Kidney (tissue), 14 donors: ENCODE data around the gene MPRIP. TPM values are rescaled to one million over a fixed set of nuclear protein-coding genes. Genes with fewer than 3 reads are reported as not detected.
"Not testable (repeated sequence)": the region's sequence is repeated elsewhere in the genome, so short reads cannot be mapped to it uniquely, and the experiment has no call there.

Experiments used
- DNase-seq, 5 donors: peaks; one replicate each; pipeline ENCODE4 v3.0.0-alpha.2; 2013 to 2020
- FAIRE-seq: peaks from 2 replicates; lab custom pipeline; 2012; peaks lifted over from hg19 to GRCh38; lab: Jason Lieb, UNC
- H3K27ac ChIP-seq, 2 donors: one replicate each; pipeline ENCODE4 v1.7.0; 2013; ENCODE audit warnings: low read depth in 2 of 2, low read length in 2 of 2, inconsistent platforms in 1 of 2
- H3K27me3 ChIP-seq: one replicate; pipeline ENCODE4 v1.7.1; 2013; ENCODE audit warnings: low read length, inconsistent platforms; ENCODE audit not compliant: control insufficient read depth, insufficient read depth
- H3K36me3 ChIP-seq, 3 donors: one replicate each; pipeline versions ENCODE4 v1.7.0 to v1.7.1; 2013; ENCODE audit warnings: low read length in 3 of 3, control low read depth in 1 of 3, inconsistent platforms in 1 of 3; ENCODE audit not compliant: insufficient read depth in 3 of 3, control insufficient read depth in 2 of 3
- H3K4me1 ChIP-seq, 3 donors: one replicate each; pipeline versions ENCODE4 v1.7.0 to v1.7.1; 2013; ENCODE audit warnings: low read length in 3 of 3, inconsistent platforms in 1 of 3, low read depth in 1 of 3; ENCODE audit not compliant: control insufficient read depth in 2 of 3, insufficient read depth in 2 of 3
- H3K4me3 ChIP-seq, 3 donors: one replicate each; pipeline versions ENCODE4 v1.7.0 to v1.8.1; 2013; ENCODE audit warnings: low read length in 3 of 3, control low read depth in 1 of 3, inconsistent platforms in 1 of 3
- H3K9ac ChIP-seq, 3 donors: one replicate each; pipeline versions ENCODE4 v1.7.0 to v1.7.1; 2013; ENCODE audit warnings: low read length in 3 of 3, control low read depth in 1 of 3, inconsistent platforms in 1 of 3
- H3K9me3 ChIP-seq, 3 donors: one replicate each; pipeline versions ENCODE4 v1.7.0 to v1.7.1; 2013; ENCODE audit warnings: low read length in 3 of 3, control low read depth in 1 of 3, inconsistent platforms in 1 of 3; ENCODE audit not compliant: control insufficient read depth in 2 of 3, insufficient read depth in 1 of 3
- CTCF ChIP-seq: IDR thresholded peaks from 3 replicates; pipeline ENCODE4 v1.5.1; 2012; ENCODE audit warnings: mild to moderate bottlenecking, moderate library complexity, borderline replicate concordance; ENCODE audit not compliant: insufficient read depth; ENCODE audit errors: extremely low read depth
- intact Hi-C: fragments of 100-400 bp; cut with DNase I; formaldehyde crosslinking; loops from one replicate; pipeline ENCODE4 v1.11.1; 2022
- polyA plus RNA-seq: library from polyadenylated mRNA; stranded (reverse); fragments of 350-450 nt; fragmentation: Illumina TruSeq; extraction: RNeasy Lipid Tissue Mini Kit (QIAGEN cat#74804); gene quantifications from one replicate; pipeline ENCODE4 v1.2.3, GENCODE V29; 2014; ENCODE audit warnings: low read depth, low replicate concordance; ENCODE audit not compliant: insufficient read depth
- total RNA-seq: library from RNA; stranded (reverse); fragmentation: NEBNext Ultra II Directional; extraction: Animal tissue kit (Norgen Biotek cat#: 25700); gene quantifications from one replicate; pipeline ENCODE4 v1.2.1, GENCODE V29; 2021
- donor health status: control.
- donor health status: control.
- donor health status: control.
- donor health status: control.
- donor health status: control.
- donor health status: DM: yes; HTN: yes; CAD: no.
- donor health status: Normal renal cell carcinoma (clear cell type).

Gene MPRIP
- total and polyA plus RNA-seq, 2 donors from 2014 or later = 120 to 250 TPM

DNA sequence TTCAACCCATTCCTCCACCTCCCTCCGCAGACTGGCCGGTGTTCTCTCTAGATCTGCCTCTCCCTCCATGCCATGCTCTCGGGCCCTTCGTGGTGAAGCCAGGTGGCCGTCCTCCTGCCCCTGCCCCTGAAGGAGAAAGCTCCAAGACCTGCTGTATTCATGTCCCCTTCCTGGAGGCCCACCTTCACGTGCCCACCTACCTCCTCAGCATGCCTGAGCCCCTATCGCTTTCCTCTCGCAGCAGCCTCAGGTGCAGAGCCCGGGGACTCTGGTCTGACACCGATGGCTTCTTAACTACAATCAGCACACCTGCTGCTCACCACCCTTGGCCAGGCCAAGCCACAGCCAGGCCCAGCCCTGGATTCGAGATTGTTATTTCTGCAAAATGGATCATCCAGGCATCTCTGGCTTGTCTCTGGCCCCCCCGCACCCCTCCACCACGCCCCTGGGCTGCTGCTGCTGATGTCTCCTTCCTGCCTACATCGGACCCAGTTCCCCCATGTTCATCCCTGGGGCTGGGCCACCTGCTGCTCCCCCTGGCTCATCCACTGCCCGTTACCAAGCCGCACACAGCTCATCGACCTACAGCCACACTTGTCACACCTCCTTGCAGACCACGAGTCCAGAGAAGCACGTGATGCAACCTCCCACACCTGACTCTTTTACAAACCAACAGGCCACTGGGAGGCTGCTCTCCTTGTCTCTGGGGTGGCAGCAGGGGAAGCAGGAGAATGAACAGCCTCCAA is 37.8 kb upstream of the MPRIP start:
- Histone ChIP-seq H3K27me3 (no peaks in the 10 kb centered on the region), H3K9ac (no peak overlapping the region), H3K36me3 (no peaks in the 10 kb centered on the region), H3K4me3 (no peak overlapping the region), H3K9me3 (no peaks in the 10 kb centered on the region), H3K27ac (no peak overlapping the region), H3K4me1 (peaks cover 0 to 4% (median 0%) of the 10 kb centered on the region in 3 donors)
- peak in 1 of 5 donors; percentile 63 for DNase-seq
- no peak for TF ChIP-seq CTCF
- no peak for FAIRE-seq
- intact Hi-C loops = no loop called here

GRCh38 chr17:17004997-17005614 is 37.2 kb upstream of the MPRIP start:
- H3K9ac ChIP-seq, H3K9me3 ChIP-seq, H3K27ac ChIP-seq, H3K27me3 ChIP-seq, FAIRE-seq, H3K4me1 ChIP-seq, intact Hi-C loops, H3K4me3 ChIP-seq, H3K36me3 ChIP-seq: not testable (repeated sequence)
- peak in 2 of 5 donors; percentile 24 to 60 for DNase-seq

DNA sequence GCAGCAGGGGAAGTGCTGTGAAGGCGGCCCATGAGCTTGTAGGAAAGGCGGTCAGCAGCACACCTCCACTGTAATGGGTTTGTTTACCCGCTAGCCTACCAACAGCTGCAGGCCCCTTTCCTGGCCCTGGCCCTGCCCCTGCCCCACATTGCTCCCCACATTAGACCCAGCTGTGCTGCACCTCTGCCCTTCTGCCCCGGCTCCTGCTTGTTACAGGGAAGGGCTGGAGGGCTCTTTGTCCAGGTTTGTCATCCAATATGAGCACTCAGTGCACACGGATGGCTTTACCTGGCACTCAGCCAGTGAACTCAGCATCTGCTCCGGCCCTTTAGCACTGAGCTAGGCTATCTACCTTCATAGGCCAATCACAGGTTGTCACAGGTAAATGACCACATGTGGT is 34.4 kb upstream of the MPRIP start:
- H3K9me3 ChIP-seq, H3K36me3 ChIP-seq, H3K27ac ChIP-seq, DNase-seq, H3K9ac ChIP-seq, H3K4me3 ChIP-seq, FAIRE-seq, H3K27me3 ChIP-seq, H3K4me1 ChIP-seq, intact Hi-C loops: not testable (repeated sequence)

GRCh38 chr17:17008621-17009397 is 33.4 kb upstream of the MPRIP start:
- H3K9me3 ChIP-seq, H3K4me1 ChIP-seq, H3K4me3 ChIP-seq, FAIRE-seq, H3K9ac ChIP-seq, H3K27me3 ChIP-seq, intact Hi-C loops, H3K36me3 ChIP-seq: not testable (repeated sequence)
- DNase-seq = peak in 1 of 5 donors; percentile 52
- H3K27ac ChIP-seq = peak overlapping the region in 1 of 2 donors; percentile 26

- H3K27me3 ChIP-seq, H3K4me1 ChIP-seq, DNase-seq, H3K9me3 ChIP-seq, H3K4me3 ChIP-seq, intact Hi-C loops, H3K27ac ChIP-seq, H3K36me3 ChIP-seq: not testable (repeated sequence)
- FAIRE-seq = peak; percentile 81
- H3K9ac ChIP-seq = peak overlapping the region in 1 of 3 donors; percentile 29
Measured at GRCh38 chr17:17009972-17010371, 32.3 kb upstream of the MPRIP start.

GRCh38 chr17:17010545-17011034 is 31.7 kb upstream of the MPRIP start:
- DNase-seq = peak in 1 of 5 donors; percentile 93
- H3K4me1 ChIP-seq, H3K27me3 ChIP-seq, H3K9me3 ChIP-seq, H3K36me3 ChIP-seq, H3K27ac ChIP-seq, H3K4me3 ChIP-seq, H3K9ac ChIP-seq, intact Hi-C loops: not testable (repeated sequence)
- peak; percentile 70 for FAIRE-seq
